ENCODE results near the gene BEND5.

BEND5 gene

DNA sequence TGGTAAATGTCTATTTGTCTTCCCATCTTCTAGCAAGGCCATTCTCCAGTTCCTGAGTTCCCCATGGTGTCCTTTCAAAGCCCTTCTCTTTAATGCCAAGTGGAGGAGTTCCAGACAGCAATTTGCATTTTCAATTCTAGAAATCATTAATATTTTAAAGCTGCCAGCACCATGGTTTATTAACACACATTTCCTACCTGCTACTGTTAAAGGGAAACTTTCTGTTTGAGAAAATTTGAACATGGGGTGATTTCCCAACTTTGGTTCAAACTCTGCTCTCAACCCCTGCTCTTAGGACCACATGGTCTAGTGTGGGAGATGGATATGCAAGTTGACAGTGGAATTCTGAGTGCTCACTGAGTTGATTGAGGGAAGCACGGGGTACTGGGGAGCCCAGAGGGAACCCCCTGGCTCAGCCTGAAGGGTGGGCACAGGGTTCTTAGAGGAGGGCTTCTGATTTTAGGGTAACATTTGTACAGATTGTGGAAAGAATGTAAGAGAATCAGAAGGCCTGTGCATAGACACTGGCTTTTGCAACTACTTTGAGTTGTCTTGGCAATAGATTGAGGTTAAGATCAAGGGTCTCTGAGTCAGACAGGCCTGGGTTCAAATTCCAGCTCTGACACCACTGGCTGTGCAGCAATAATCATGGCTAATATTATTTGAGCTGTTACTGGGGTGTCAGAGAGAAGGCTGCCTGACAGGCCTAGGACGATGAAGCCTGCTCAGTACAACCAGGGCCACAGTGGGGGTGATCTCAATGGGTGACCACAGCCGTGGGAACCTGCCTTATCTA, 97.8 kb downstream of the BEND5 start:
- FAIRE-seq: no peak
